GM12875 (cell line): ENCODE measurements around the gene FNTB.

ENCODE experiments used
- H3K4me3 ChIP-seq: one replicate; pipeline ENCODE4 v1.5.1; 2011; ENCODE audit warnings: low read depth, low read length, control low read depth
- CTCF ChIP-seq: IDR thresholded peaks from 2 replicates; pipeline ENCODE4 v1.5.1; 2011; ENCODE audit warnings: low read depth, mild to moderate bottlenecking, control low read depth, inconsistent platforms, low read length, moderate library complexity, borderline replicate concordance; ENCODE audit not compliant: insufficient read depth

FNTB gene

GRCh38 chr14:64942531-64943111 lies 44.1 kb upstream of the FNTB start, which contains the start of gene GPX2:
TSS of gene GPX2 (minus strand) at chr14:64942745. CDS start at chr14:64942726, 19 bp downstream.
- no peak for TF ChIP-seq CTCF
- no peak within 1 kb of the TSS for H3K4me3 ChIP-seq

- no peak overlapping the region for H3K4me3 ChIP-seq
- no peak for TF ChIP-seq CTCF
These were observed 43.1 kb upstream of the FNTB start for GRCh38 chr14:64943556-64943955.

- no peak for TF ChIP-seq CTCF
- H3K4me3 ChIP-seq: no peak overlapping the region
These were observed 42.7 kb upstream of the FNTB start for GRCh38 chr14:64944041-64944440.

- TF ChIP-seq CTCF: no peak
- H3K4me3 ChIP-seq: no peak overlapping the region
These were observed 41.8 kb upstream of the FNTB start for GRCh38 chr14:64944861-64945260.

- H3K4me3 ChIP-seq: no peak overlapping the region
- TF ChIP-seq CTCF: no peak
These were observed 41.1 kb upstream of the FNTB start for GRCh38 chr14:64945431-64946178.

- no peak for TF ChIP-seq CTCF
- no peak overlapping the region for H3K4me3 ChIP-seq
These were observed 40.2 kb upstream of the FNTB start for GRCh38 chr14:64946310-64947045.
